ENCODE data around the gene ENOX1. TPM values are rescaled to one million over a fixed set of nuclear protein-coding genes. Genes with fewer than 3 reads are reported as not detected.
A peak's percentile ranks its signal among the peaks of the same experiment; 100 is the strongest.

ENOX1 gene
- polyA plus RNA-seq, 2 of the 4 experiments (the other 2 are of a cell fraction), result 0.28 to 0.41 TPM

DNA sequence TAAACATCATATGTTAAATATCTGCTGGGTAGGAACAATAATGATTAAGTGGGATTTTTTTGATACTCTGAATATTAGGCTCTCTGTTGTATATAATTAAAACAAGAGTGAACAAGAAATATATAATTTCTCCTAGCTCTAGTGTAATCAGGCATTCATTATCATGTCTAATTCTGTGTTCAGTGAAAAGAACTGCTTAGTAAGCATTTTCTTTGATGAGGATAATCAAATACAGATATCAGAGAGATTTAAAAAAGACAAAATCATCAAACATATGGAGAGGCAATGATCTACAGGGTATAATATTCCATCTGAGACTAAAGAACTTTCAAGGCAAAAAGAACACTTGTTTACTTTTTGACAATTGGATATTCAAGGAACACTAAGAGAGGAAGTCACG, 522.3 kb downstream of the ENOX1 start:
- ATAC-seq, result no peak
- CTCF ChIA-PET, result no interaction called here
- Histone ChIP-seq H3K27ac (no peak overlapping the region), H3K4me2 (no peak overlapping the region), H3K9me3 (no peaks in the 10 kb centered on the region), H3K4me3 (no peak overlapping the region), H3K4me1 (peaks cover 14% of the 10 kb centered on the region)
- 97% methylated on average over 1 of the region's 1 CpG for WGBS (ENCODE audit: missing lambda C conversion rate)
- POLR2A ChIA-PET, result no interaction called here
- DNase-seq (ENCODE audit: low read depth in 1 of 2, low spot score in 1 of 2), result no peak
- no peak for FAIRE-seq
- TF ChIP-seq HOXA7 (CRISPR knock-in tag; IDR thresholded peaks at IDR 0.05), result no peak
- TF ChIP-seq CEBPB (IDR thresholded peaks at IDR 0.05), result no peak
- TF ChIP-seq MAFK (IDR thresholded peaks at IDR 0.05; ENCODE audit: partially characterized antibody), result peak; percentile 95

DNA sequence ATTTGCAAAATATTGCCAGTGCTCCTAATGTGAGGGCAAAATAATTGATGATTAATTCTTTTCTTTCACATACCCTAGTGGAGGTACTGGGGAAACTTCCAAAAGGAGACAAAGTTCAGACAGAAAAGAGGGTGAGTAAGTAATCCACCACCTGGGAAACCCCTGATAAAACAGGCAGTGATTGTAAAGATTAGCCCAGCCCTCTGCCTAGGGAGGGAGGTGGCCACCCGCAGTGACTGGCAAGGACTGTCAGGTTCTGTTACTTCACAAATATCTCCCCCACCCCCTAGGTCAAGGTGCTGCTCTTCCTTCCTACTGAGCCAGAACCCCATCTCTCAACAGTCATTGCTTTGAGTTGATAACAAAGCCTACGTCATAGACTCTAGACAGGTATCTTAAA, 523.7 kb downstream of the ENOX1 start:
- CTCF ChIA-PET, result no interaction called here
- WGBS (ENCODE audit: missing lambda C conversion rate), result 80% methylated on average over 2 of the region's 2 CpGs
- no peak for ATAC-seq
- POLR2A ChIA-PET, result no interaction called here
- Histone ChIP-seq H3K27ac (no peak overlapping the region), H3K4me2 (no peak overlapping the region), H3K4me3 (no peak overlapping the region), H3K4me1 (peaks cover 4% of the 10 kb centered on the region), H3K9me3 (no peaks in the 10 kb centered on the region)
- no peak for DNase-seq (ENCODE audit: low read depth in 1 of 2, low spot score in 1 of 2)
- no peak for TF ChIP-seq NR3C1 (IDR thresholded peaks at IDR 0.05)
- TF ChIP-seq, protein P1, sequence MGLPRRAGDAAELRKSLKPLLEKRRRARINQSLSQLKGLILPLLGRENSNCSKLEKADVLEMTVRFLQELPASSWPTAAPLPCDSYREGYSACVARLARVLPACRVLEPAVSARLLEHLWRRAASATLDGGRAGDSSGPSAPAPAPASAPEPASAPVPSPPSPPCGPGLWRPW (IDR thresholded peaks at IDR 0.05), result no peak
- TF ChIP-seq RARB (CRISPR knock-in tag; IDR thresholded peaks at IDR 0.05), result no peak
- no peak for TF ChIP-seq ZC3H11A (IDR thresholded peaks at IDR 0.05)
- no peak for TF ChIP-seq MYC (IDR thresholded peaks at IDR 0.05; ENCODE audit: borderline replicate concordance, low read length)
- TF ChIP-seq NFE2L2 (conservative IDR thresholded peaks at IDR 0.05; ENCODE audit: low read length), result no peak
- FAIRE-seq, result no peak

DNA sequence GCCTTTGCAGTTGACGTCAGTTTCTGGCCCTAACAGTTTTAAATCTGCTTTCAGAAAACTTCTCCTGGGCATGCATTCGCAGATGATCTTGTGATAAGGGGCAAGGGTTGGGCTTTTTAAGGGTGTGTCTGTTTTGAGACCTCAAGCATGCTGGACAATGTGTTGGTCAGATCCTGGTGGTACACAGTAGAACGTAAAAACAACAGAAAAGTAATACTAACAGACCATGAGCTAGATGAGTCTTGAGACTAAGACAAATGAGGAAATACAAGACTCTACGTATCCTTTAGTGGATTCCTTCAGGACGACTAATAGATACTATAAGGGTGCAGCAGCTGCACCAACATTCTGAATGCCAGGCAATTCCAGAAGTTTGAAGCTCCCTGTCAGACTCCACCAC, 525.8 kb downstream of the ENOX1 start:
- 49% methylated on average over 5 of the region's 5 CpGs for WGBS (ENCODE audit: missing lambda C conversion rate)
- DNase-seq (ENCODE audit: low read depth in 1 of 2, low spot score in 1 of 2) (peak in 1 of 2 experiments; percentile 29), FAIRE-seq (no peak), ATAC-seq (peak in 1 of 2 experiments; percentile 42; a peak in 3 of 6 replicates)
- H3K4me2 ChIP-seq, result no peak overlapping the region
- POLR2A ChIA-PET, result no interaction called here
- no peaks in the 10 kb centered on the region for H3K9me3 ChIP-seq
- no peaks in the 10 kb centered on the region for H3K4me1 ChIP-seq
- no peak overlapping the region for H3K27ac ChIP-seq
- CTCF ChIA-PET, result no interaction called here
- H3K4me3 ChIP-seq, result no peak overlapping the region
- no peak for TF ChIP-seq TFCP2L1 (CRISPR knock-in tag; IDR thresholded peaks at IDR 0.05)
- no peak for TF ChIP-seq POLR2AphosphoS2 (conservative IDR thresholded peaks at IDR 0.05; ENCODE audit: low read length)
- TF ChIP-seq, protein P2, sequence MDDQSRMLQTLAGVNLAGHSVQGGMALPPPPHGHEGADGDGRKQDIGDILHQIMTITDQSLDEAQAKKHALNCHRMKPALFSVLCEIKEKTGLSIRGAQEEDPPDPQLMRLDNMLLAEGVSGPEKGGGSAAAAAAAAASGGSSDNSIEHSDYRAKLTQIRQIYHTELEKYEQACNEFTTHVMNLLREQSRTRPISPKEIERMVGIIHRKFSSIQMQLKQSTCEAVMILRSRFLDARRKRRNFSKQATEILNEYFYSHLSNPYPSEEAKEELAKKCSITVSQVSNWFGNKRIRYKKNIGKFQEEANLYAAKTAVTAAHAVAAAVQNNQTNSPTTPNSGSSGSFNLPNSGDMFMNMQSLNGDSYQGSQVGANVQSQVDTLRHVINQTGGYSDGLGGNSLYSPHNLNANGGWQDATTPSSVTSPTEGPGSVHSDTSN (IDR thresholded peaks at IDR 0.05), result no peak
- no peak for TF ChIP-seq FOSL2 (IDR thresholded peaks at IDR 0.05)
- TF ChIP-seq FOSL2 (CRISPR knock-in tag; IDR thresholded peaks at IDR 0.05), result no peak
- no peak for TF ChIP-seq HEYL (CRISPR knock-in tag; IDR thresholded peaks at IDR 0.05)
- TF ChIP-seq, protein P3, sequence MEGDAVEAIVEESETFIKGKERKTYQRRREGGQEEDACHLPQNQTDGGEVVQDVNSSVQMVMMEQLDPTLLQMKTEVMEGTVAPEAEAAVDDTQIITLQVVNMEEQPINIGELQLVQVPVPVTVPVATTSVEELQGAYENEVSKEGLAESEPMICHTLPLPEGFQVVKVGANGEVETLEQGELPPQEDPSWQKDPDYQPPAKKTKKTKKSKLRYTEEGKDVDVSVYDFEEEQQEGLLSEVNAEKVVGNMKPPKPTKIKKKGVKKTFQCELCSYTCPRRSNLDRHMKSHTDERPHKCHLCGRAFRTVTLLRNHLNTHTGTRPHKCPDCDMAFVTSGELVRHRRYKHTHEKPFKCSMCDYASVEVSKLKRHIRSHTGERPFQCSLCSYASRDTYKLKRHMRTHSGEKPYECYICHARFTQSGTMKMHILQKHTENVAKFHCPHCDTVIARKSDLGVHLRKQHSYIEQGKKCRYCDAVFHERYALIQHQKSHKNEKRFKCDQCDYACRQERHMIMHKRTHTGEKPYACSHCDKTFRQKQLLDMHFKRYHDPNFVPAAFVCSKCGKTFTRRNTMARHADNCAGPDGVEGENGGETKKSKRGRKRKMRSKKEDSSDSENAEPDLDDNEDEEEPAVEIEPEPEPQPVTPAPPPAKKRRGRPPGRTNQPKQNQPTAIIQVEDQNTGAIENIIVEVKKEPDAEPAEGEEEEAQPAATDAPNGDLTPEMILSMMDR (IDR thresholded peaks at IDR 0.05), result no peak
- TF ChIP-seq, protein P4, sequence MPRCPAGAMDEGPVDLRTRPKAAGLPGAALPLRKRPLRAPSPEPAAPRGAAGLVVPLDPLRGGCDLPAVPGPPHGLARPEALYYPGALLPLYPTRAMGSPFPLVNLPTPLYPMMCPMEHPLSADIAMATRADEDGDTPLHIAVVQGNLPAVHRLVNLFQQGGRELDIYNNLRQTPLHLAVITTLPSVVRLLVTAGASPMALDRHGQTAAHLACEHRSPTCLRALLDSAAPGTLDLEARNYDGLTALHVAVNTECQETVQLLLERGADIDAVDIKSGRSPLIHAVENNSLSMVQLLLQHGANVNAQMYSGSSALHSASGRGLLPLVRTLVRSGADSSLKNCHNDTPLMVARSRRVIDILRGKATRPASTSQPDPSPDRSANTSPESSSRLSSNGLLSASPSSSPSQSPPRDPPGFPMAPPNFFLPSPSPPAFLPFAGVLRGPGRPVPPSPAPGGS (IDR thresholded peaks at IDR 0.05), result no peak
- TF ChIP-seq KDM1A (IDR thresholded peaks at IDR 0.05; ENCODE audit: low read depth), result no peak
- no peak for TF ChIP-seq JUN (IDR thresholded peaks at IDR 0.05)
- TF ChIP-seq HDAC2 (IDR thresholded peaks at IDR 0.05), result no peak
- TF ChIP-seq, protein P5, sequence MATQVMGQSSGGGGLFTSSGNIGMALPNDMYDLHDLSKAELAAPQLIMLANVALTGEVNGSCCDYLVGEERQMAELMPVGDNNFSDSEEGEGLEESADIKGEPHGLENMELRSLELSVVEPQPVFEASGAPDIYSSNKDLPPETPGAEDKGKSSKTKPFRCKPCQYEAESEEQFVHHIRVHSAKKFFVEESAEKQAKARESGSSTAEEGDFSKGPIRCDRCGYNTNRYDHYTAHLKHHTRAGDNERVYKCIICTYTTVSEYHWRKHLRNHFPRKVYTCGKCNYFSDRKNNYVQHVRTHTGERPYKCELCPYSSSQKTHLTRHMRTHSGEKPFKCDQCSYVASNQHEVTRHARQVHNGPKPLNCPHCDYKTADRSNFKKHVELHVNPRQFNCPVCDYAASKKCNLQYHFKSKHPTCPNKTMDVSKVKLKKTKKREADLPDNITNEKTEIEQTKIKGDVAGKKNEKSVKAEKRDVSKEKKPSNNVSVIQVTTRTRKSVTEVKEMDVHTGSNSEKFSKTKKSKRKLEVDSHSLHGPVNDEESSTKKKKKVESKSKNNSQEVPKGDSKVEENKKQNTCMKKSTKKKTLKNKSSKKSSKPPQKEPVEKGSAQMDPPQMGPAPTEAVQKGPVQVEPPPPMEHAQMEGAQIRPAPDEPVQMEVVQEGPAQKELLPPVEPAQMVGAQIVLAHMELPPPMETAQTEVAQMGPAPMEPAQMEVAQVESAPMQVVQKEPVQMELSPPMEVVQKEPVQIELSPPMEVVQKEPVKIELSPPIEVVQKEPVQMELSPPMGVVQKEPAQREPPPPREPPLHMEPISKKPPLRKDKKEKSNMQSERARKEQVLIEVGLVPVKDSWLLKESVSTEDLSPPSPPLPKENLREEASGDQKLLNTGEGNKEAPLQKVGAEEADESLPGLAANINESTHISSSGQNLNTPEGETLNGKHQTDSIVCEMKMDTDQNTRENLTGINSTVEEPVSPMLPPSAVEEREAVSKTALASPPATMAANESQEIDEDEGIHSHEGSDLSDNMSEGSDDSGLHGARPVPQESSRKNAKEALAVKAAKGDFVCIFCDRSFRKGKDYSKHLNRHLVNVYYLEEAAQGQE (IDR thresholded peaks at IDR 0.05), result no peak
- no peak for TF ChIP-seq CEBPB (IDR thresholded peaks at IDR 0.05)
- TF ChIP-seq, protein P1 (IDR thresholded peaks at IDR 0.05), result no peak
- no peak for TF ChIP-seq HOXB13 (CRISPR knock-in tag; IDR thresholded peaks at IDR 0.05; ENCODE audit: low read depth)
- TF ChIP-seq NFE2L2 (conservative IDR thresholded peaks at IDR 0.05; ENCODE audit: low read length), result no peak
- TF ChIP-seq FOXS1 (CRISPR knock-in tag; IDR thresholded peaks at IDR 0.05), result no peak
- TF ChIP-seq, protein P6, sequence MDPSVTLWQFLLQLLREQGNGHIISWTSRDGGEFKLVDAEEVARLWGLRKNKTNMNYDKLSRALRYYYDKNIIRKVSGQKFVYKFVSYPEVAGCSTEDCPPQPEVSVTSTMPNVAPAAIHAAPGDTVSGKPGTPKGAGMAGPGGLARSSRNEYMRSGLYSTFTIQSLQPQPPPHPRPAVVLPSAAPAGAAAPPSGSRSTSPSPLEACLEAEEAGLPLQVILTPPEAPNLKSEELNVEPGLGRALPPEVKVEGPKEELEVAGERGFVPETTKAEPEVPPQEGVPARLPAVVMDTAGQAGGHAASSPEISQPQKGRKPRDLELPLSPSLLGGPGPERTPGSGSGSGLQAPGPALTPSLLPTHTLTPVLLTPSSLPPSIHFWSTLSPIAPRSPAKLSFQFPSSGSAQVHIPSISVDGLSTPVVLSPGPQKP (IDR thresholded peaks at IDR 0.05; ENCODE audit: low read depth, low read length), result no peak
- TF ChIP-seq ZSCAN20 (CRISPR knock-in tag; IDR thresholded peaks at IDR 0.05), result no peak
